ENCODE measurements around the gene DLGAP4.

Gene DLGAP4

GRCh38 chr20:36305602-36306551 is at the start of gene DLGAP4:
Gene DLGAP4, plus strand, starts transcription at chr20:36306339. Its CDS starts 125,379 bp downstream, at chr20:36431718.
- DNase-seq (ENCODE audit: low read depth) = no peak

GRCh38 chr20:36259177-36260061 is 46.7 kb upstream of the DLGAP4 start:
- no peak for DNase-seq (ENCODE audit: low read depth)

GRCh38 chr20:36260316-36260715 is 45.8 kb upstream of the DLGAP4 start:
- no peak for DNase-seq (ENCODE audit: low read depth)

DNA sequence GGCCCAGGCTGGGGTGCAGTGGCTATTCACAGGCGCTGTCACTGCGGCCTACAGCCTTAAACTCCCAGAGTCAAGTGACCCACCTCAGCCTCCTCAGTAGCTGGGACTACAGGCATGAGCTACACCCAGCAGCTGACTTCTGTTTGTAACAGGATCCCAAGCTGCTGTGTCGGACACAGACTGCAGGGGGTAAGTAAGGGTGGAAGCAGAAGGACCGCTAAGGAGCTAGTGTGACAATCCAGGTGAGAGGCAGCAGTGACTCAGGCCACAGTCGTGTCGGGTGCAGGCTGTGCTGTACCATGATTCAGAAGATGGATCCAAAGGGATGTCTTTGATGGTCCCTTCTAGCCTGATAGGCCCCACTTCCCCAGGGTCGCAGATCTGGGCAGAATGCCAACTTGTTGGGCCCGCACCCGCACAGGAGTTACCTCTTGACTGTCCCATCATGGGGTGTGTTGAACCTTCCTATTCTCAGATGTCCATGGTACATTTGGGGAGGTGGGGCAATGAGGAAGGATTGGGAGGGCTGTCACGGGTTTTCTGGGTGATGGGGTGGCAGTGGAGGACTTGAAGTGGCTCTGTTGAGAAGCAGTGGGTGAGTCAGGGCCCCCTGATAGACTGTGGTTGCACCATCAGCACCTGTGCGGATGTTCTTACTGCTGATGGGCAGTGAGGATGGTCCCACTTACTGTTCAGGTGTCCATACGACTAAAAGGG is 44.6 kb upstream of the DLGAP4 start:
- no peak for DNase-seq (ENCODE audit: low read depth)

- DNase-seq (ENCODE audit: low read depth) = no peak
Observed at GRCh38 chr20:36262440-36262839, 43.7 kb upstream of the DLGAP4 start.

- DNase-seq (ENCODE audit: low read depth) = no peak
Observed at GRCh38 chr20:36264426-36265246, 41.5 kb upstream of the DLGAP4 start.

- no peak for DNase-seq (ENCODE audit: low read depth)
Observed at GRCh38 chr20:36266189-36266588, 40.0 kb upstream of the DLGAP4 start.

DNA sequence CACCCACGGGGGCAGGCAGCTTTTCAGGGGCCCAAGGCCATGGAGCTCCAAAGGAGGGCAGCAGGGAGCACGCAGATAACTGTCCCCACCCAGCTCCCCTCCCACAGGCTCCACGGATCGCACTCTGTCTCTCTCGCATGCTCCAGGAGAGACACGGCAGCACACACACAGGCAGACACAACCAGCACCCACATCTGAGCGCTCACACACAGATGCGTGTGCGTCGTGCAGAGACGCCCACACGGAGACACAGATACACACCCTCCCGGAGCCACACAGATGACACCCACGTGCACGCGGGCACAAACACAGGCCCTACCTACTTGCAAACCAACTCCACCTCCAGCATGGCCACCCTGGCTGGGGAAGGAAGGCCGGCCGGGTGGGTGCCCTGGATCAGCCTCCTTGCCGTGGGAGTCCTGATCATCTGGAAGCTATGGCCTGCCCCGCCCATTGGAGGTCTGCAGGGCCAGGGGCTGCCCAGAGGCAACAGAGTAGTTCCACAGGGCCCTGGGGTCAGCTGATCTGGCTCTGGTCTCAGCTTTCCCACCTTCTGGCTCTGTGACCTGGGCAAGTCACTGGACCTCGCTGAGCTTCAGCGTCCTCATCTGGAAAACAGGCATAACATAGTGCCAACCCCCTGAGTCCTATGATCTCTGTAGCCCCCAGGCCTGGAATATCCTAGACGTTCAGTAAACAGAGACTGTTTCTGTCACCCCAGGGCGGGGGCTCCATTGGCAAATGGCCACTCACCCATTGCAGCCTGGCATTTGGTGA is 38.3 kb upstream of the DLGAP4 start:
- DNase-seq (ENCODE audit: low read depth) = no peak

DNA sequence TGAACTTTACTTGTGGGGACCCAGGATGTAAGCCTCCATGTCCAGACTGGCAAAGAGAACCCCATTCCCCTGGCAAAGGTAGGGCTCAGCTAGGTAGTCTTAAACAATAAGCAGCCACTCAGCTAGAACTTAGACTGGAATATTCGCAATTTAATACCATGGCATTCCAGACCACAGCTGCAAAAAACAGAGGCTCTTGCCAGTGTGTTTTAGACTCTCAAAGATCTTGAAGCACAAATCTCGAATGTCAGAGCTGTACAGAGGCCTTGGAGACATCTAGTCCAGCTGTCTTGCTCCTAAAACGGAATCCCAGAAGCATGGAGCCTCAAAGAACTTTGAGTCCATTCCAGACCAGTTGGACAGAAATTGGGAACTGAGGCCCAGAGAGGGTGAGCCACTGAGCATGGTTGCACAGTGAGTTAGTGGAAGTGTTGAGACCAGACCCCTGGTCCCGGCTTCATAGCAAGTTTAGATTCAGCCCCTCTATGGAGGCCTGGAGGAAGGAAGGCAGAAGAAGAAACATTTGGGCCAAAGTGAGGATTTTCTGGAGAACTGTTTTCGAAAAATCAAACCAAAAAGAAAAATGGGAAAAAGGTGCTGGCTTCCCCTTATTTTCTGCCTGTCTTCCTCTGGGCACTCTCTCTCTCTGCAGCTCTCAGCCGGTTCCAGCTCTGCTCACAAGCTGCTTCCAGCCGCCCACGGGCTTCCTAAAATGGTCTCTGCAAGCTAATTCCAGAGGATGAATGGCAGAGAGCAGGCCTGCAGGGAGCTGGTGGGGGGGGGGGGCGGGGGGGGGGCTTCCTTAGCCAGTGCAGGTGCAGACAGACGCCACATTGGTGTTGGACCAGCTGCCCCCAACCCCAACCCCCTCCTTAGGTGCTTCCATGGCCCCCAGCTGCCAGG is 37.4 kb upstream of the DLGAP4 start:
- DNase-seq (ENCODE audit: low read depth) = no peak

DNA sequence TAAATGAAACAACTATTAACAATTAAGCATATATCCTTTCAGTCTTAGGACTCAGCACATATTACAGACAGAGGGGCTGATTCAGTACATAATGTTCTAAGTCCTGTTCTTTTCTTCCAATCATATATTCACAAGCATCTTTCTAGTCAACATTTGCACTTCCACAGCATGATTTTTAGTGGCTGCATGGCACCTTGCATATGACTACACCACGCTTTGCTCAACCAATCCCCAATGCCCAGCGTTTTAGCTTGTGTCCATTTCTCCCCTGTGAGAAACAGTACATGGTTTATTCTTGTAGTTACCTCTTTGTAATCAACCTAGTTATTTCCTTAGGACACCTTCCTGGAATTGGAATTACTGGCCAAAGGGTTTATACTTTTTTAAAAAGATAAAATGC is 36.6 kb upstream of the DLGAP4 start:
- no peak for DNase-seq (ENCODE audit: low read depth)

DNA sequence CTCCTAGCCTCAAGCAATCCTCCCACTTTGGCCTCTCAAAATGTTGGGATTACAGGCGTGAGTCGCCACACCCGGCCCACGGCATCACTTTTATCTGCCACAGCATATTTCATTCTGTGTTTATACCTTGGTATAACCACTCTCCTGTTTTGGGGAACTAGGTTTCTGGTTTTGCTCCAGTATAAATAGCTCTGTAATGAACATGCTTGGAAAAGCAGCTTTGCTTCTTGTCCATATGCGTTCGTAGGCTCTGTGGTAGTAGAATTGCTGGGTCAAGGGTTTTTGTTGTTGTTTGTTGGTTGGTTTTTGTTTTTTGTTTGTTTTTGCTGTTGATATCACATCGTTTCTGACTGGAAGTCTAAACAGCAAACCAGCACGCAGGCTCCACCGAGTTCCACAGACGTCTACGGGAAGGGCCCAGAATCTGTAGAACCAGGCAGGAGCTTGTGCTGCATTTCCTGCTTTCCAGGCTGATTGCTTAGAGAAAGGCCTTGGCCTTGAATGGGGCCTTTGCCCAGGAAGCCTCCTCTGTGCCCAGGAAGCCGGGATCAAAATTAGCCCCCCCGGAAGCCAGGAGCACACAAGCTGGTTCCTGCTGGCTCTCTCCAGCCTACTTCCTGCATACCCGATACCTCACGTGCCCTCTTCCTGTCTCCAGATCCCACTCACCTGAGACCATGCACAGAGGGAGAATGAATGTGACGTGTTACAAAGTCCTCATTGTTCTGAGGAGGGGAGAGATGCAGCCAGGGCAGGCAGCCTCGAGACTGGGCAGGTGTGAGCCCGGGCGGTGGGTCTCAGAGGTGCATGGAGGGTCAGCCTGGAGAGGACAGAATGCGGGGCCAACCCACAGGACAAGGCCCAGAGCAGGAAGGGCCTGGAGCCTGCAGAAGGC is 35.1 kb upstream of the DLGAP4 start:
- no peak for DNase-seq (ENCODE audit: low read depth)

DNA sequence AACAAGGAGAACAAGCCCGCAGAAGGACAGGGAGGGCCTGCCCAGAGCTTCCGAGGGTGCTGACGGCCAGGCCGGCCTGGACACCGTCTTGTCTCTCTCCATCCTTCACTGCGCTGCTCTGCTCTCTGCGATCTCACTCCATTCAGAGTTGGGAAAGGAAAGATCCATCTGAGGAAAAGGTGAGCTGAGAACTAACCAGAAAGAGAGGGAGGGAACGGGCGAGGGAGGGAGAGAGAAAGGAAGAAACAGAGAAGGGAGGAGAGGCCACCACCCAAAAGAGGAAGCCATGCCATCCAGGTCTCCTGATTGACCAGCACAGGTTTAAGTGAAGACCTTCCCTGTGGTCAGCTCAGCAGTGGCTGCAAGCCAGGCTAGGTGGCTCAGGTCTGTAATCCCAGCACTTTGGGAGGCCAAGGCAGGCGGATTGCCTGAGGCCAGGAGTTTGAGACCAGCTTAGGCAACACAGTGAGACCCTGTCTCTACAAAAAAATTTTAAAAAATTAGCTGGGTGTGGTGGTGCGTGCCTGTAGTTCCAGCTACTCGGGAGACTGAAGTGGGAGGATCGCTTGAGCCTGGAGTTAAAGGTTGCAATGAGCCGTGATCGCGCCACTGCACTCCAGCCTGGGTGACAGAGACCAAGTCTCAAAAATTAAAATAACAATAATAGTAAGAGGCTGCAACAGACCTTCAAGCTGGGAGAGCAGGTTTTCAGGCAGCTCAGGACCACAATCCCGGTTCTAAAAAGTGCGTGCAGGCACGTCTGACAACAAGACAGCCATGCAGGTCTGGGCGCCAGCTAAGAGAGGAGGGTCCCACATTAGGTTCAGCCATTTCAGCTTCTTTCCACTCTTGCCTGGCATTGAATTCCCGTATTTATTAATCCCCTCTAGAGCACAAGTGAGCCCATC is 34.2 kb upstream of the DLGAP4 start:
- no peak for DNase-seq (ENCODE audit: low read depth)

- no peak for DNase-seq (ENCODE audit: low read depth)
Observed at GRCh38 chr20:36272547-36273220, 33.5 kb upstream of the DLGAP4 start.

DNA sequence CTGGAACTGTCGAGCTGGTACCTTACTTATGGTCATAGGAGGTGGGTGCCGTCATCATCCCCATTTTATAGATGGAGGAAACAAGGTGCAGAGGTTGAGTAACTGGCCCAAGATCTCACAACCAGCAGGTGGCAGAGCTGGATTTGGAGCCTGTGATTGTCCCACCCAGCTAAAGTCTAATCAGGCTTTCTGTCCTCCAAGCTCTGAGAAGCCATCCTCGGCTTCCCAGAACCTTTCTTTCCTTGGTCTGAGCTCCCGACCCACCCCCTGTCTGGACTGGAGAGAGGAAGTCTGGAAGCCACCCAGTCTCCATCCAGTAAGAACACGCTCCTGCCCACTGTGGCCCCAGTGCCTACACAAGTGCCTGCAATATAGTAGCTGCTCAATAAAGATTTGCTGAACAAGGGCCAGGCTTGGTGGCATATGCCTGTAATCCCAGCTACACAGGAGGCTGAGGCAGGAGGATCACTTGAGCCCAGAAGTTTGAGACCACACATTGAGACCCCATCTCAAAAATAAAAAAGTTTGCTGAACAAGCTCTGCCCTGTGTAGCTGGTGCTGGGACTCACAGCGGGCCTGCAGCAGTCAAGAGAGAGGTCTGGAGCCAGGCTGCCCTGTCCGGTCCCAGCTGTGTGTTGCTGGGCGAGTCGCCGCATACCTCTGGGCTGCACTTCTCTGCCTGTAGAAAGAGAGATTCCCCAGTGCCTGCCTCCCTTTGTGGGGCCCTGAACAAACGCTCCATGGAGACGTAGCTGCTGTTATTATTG is 32.5 kb upstream of the DLGAP4 start:
- DNase-seq (ENCODE audit: low read depth) = no peak

DNA sequence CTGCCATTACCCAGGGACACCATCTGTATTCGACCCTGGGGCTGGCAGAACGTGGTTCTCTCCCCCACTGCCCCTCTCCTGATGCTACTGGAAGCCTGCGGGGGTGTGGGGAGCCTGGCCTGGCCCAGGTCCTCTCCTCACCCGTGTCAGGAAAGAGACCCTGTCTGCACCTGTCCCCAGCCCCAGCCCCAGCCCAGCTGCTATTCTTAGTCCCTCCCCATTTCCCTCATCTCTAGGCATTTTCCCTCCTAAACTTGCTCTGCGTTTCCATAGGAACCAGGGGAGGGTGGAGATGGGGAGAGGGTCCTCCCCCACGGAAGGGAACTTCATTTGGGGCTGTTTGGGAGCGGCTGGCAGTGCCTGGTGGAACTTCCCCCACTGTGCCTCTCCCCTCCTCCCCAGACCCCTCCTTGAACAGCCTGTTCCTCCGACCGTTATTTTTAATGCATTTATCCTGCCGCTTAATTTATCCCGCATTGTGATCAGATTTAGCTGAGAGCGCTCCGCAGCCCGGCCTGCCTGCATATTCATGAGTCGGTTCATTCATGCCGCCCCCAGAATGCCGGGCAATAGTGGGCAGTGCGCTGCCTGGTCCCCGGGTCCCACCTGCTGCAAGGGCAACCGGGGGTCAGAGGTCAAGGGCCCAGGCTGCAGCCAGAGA is 31.8 kb upstream of the DLGAP4 start:
- no peak for DNase-seq (ENCODE audit: low read depth)
